ENCODE data around the gene DLGAP1.

The DLGAP1 gene

DNA sequence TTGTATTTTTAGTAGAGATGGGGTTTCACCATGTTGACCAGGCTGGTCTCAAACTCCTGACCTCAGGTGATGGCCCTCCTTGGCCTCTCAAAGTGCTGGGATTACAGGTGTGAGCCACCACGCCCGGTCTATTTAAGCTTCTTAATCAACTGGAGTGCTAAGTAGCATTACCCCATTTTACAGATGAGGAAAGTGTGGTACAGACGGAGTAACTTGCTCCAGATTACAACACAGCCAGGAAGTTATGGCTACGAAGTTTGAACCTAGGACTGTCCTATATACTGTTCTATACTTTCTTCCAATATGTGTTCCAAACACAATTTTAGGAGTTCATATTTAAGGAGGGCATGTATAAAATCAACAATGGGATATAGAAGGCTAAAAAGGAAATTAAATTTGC is 807.5 kb downstream of the DLGAP1 start:
- no peak for TF ChIP-seq ZFX (IDR thresholded peaks at IDR 0.05; ENCODE audit: borderline replicate concordance)
- TF ChIP-seq, protein P1, sequence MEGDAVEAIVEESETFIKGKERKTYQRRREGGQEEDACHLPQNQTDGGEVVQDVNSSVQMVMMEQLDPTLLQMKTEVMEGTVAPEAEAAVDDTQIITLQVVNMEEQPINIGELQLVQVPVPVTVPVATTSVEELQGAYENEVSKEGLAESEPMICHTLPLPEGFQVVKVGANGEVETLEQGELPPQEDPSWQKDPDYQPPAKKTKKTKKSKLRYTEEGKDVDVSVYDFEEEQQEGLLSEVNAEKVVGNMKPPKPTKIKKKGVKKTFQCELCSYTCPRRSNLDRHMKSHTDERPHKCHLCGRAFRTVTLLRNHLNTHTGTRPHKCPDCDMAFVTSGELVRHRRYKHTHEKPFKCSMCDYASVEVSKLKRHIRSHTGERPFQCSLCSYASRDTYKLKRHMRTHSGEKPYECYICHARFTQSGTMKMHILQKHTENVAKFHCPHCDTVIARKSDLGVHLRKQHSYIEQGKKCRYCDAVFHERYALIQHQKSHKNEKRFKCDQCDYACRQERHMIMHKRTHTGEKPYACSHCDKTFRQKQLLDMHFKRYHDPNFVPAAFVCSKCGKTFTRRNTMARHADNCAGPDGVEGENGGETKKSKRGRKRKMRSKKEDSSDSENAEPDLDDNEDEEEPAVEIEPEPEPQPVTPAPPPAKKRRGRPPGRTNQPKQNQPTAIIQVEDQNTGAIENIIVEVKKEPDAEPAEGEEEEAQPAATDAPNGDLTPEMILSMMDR (IDR thresholded peaks at IDR 0.05) = no peak
- no peak overlapping the region for H3K27ac ChIP-seq

DNA sequence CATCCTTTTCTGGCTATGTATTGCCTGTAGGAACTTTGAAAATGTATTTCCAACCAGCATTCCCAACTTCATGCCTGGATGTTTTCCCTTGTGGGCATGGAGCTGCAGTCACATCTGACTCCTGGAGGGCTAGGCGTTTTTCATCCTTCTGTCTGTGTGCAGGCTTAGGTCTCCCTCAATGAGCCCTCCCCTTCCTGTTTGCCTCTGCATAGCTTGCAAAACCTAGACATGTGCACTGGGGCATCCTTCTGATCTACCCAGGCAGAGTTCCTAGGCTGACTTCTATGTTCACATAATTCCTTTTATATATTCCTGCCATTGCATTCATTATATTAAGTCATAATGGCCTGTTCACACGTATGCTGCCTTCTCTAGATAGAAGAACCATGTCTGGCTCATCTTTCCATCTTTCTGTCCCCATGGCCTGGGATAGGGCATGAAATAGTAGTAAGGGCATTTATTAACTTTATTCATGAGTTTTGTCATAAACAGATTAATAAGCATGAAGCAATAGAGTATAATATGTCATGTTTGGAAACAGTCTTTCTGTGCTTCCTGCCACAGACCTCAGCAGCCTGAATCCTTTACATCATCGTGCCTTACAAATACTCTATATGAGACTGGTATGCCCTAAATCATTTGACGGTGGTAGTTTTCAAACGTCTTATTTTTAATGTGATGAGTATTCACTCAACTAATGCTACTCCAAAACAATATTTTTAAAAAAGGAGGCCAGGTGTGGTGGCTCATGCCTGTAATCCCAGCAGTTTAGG is 809.5 kb downstream of the DLGAP1 start:
- H3K27ac ChIP-seq = no peak overlapping the region
- TF ChIP-seq, protein P1 (IDR thresholded peaks at IDR 0.05) = no peak
- TF ChIP-seq ZFX (IDR thresholded peaks at IDR 0.05; ENCODE audit: borderline replicate concordance) = no peak

DNA sequence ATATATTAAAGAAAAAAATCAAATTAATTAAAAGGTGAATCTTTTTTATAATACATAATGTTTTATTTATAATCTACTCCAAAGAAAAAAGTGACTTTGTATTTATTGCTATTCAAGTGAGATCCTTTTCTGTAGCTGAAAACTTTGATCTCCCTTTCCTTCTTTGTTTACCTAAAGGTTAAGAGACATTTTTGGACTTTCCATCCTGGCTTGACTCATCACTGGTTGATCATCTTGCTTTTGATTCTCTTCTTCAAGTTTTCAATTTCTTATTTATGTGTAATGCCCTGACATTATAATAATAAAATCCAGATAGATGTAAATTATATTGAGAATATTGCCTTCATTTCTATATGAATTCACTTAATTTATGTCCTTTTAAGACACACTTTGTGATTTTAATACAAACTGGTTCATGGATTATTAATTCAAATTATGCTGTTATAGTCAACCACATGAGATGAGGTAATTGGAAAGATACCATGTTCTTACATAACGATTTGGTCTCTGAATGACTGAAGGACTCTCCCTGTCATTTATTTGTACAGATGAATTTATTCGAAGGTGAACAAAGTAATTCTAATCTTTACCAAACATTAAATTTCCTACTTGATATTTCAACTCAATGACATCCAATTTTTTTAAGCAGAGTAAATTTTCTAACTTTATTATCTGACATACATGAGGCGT is 820.7 kb downstream of the DLGAP1 start:
- TF ChIP-seq ZFX (IDR thresholded peaks at IDR 0.05; ENCODE audit: borderline replicate concordance) = no peak
- TF ChIP-seq, protein P1 (IDR thresholded peaks at IDR 0.05) = no peak
- H3K27ac ChIP-seq = no peak overlapping the region

DNA sequence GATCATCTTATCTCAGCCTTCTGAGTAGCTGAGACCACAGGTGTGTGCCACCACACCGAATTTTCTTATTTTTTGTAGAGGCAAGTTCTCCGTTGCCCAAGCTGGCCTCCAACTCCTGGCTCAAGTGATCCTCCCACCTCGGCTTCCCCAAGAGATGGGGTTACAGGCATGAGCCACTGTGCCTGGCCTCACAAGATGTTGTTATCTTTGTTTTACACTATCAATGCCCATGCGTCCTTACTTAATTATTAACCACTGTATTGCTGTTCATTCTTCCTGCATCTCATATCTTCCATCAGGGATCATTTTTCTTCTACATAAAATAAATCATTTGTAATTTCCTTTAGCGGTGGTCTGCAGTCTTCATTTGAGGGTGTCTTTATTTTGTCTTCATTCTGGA is 823.2 kb downstream of the DLGAP1 start:
- TF ChIP-seq, protein P1 (IDR thresholded peaks at IDR 0.05) = no peak
- TF ChIP-seq ZFX (IDR thresholded peaks at IDR 0.05; ENCODE audit: borderline replicate concordance) = no peak

DNA sequence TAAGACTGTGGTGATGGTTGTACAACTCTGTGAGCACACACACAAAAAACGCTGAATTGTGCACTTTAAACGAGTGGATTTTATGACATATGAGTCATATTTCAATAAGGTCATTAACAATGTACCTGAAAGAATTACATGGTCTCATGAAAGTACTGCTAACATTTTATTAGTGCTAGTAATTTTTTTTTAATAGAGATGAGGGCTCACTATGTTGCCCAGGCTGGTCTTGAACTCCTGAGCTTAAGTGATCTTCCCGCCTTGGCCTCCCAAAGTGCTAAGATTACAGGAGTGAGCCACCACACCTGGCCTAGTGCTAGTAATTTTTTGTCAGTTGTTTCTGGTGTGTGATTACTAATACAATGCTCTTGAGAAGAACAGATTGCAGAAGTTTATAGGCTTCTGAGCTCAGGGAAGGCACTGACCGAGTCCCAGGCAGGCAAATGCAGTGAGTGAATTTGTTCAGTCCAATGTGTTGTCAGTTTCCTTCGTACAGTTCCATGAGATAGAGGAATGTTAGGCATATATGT is 828.1 kb downstream of the DLGAP1 start:
- no peak overlapping the region for H3K27ac ChIP-seq
- TF ChIP-seq, protein P1 (IDR thresholded peaks at IDR 0.05) = no peak
- TF ChIP-seq ZFX (IDR thresholded peaks at IDR 0.05; ENCODE audit: borderline replicate concordance) = no peak

More for the DNA sequence above, 823.2 kb downstream of the DLGAP1 start:
- H3K27ac ChIP-seq = no peak overlapping the region

DNA sequence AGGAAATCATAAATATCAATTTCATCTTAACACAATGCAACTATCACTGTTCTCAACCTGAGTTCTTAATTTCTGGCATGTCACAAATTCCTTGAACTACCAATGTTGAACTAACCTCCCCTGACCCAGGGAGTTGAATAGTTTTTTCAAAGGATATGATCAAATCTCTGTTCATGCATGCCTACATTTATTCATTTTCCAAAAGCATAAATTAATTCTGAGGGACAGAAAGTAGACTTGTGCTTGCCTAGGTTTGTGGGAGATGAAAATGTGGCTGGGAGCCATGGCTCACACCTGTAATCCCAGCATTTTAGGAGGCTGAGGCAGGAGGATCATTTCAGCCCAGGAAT is 829.4 kb downstream of the DLGAP1 start:
- H3K27ac ChIP-seq = no peak overlapping the region
- TF ChIP-seq, protein P1 (IDR thresholded peaks at IDR 0.05) = no peak
- no peak for TF ChIP-seq ZFX (IDR thresholded peaks at IDR 0.05; ENCODE audit: borderline replicate concordance)
